ENCODE results near the gene DNAJC7.
"Not testable (repeated sequence)": the region's sequence is repeated elsewhere in the genome, so short reads cannot be mapped to it uniquely, and the experiment has no call there.

Gene DNAJC7

GRCh38 chr17:42040818-42041217 is 23.6 kb upstream of the DNAJC7 start:
- no peak for DNase-seq

DNA sequence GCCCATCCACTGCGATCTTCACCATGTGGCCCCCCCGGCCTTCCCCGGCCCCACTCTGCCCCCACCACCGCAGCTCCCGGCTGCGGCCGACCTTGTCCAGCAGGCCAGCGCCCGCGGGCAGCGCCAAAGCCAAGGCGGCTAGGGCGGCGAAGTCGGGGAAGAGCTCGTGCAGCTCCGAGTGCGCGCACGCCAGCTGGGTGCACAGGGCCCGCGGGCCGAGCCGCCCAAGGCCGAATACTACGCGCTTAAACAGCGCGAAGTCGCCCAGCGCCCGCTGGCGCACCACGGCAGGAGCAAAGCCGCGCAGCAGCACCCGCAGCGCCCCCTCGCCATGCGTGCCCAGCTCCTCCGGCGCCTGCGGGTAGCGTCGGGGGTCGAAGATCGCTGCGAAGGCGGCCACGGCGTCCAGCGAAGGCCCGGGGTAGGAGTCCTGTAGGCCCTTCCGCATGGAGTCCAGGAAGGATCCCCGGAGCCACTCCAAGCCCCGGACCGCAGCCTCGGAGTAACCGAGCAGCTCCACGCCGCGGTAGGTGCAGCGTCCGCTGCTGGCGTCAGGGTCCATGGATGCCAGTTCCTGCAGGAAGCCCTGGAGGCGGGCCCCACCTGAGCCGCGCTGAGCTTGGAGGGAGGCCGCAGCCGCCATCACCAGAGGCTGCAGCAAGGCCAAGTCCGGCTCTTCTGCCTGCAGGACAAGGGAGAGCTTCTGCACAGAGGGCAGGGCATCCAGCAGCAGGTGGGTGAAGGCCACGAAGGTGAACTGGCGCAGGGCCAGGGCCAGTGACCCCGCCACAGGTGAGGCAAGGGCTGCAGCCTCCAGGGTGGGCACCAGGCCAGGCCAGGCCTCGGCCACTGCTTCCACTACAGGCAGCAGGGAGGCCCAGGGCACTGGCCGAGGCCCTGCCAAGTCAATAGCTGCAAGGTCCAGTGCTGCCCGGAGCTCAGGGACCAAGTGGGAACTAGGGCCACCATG is 22.8 kb upstream of the DNAJC7 start:
- DNase-seq = no peak

GRCh38 chr17:42038221-42038973 is 21.2 kb upstream of the DNAJC7 start:
- no peak for DNase-seq

DNA sequence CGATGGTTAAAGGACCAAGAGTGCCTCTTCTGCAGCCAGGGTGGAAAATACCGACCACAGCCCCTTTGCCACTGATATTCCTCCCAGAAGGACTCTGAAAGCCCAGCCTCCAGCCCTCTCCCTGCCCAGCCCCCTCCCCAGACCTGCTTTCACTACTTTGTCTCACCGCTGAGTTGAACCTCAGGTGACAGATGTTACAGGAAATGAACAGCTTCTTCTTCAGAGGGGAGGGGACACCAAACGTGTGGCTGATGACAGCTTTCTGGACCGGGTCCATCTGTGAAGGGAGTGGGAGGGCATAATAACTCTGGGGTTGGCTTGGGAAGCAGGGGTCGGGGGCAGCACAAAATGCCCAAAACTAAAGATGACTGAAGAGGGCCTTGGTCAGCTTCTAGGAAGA is 16.8 kb upstream of the DNAJC7 start:
- no peak for DNase-seq

DNA sequence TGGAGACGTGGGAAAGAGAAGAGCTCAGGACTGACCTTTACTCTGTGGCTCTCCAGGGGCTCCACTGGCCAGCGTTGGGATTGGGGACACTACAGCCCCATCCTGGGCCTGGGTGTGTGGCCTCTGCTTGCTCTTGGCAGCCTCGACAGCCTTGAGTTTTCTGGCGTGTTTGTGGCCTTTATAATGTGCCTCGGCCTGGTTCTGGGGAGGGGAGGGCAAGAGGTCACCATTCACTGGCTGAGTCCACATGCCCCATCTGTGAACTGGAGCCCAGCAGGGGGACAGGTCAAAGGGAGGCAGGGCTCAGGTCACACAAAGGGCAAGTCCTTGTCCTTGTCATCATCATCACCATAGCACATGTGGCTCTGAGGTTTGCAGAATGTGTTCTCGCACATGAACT is 14.3 kb upstream of the DNAJC7 start:
- DNase-seq = no peak

GRCh38 chr17:42028791-42029127 is 11.5 kb upstream of the DNAJC7 start:
- DNase-seq = no peak

DNA sequence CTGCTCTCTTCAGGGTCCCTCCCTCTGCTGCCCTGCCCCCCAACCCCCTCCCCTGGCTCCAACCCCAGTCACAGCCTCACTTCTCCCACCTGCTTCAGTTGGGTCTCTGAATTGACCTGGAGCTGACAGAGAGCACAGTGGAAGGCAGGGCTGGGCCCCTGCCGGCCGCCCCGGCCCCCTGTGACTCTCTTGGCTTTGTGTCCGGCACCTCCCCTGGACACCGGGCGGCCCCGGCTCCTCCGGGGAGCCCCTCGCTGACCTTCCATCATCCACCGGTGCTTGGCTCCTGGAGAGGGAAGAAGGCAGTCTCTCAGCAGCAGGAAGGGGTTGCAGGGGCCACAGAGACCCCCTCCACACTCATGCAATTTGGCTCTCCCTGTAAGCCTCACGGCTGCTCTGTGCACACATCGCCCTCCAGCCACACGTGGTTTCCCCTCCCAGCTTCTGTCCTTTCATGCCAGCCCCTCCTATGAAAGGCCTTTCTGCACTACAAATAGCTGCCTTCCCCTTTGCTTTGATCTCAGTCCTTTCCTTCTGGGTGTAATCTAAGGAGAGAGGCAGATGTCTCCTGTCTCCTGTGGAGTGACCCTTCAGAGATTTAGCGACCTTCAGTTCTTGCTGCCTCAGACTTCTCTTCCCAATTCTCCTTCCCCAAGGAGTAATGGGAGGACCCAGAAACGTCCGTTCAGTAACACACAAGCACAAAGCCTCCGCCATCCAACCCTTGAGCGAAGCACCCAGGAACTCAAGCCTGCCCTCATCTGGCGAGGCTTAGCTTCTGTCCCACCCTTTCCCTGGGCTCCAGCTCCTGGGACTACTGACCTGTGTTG is 10.9 kb upstream of the DNAJC7 start:
- DNase-seq = no peak

GRCh38 chr17:42027590-42027889 is 10.3 kb upstream of the DNAJC7 start:
- DNase-seq = no peak

- no peak for DNase-seq
Measured at GRCh38 chr17:42026857-42027589, 9.8 kb upstream of the DNAJC7 start.

DNA sequence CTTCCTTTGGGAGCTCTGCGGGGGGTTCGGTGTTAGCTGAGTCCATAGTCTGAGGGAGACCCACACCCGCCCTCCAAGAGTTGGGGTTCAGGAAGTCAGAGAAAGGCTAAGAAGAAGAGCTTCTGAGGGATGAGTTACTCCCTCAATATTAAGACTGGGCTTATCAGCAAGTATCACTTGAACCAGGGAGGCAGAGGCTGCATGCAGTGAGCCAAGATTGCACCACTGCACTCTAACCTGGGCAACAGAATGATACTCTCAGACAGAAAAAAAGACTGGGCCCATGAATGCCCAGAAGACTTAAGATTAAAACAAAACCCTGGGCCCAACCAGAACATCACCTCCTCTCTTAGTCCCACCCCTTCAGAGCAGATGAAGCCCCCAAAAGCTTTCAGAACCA is 8.7 kb upstream of the DNAJC7 start:
- DNase-seq = no peak

DNA sequence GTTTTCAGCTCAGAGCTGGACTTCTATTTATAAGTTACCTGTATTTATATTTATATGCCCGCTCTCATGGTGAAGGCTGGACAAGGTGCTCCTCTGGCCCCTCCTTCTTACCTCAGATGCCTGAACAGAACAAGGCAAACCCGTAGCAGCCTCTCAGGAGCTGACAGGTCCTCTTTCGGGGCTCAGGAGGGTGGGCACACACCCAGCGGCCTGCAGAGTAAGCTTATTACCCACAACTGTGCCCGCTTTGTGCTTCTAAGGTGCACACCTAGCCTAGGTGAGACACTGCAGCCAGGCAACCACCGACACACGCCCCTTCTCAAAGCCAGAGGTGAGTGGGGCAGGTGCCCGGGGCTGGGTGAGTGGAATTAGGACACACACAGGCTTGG is 7.9 kb upstream of the DNAJC7 start:
- DNase-seq = no peak

GRCh38 chr17:42023524-42024349 is 6.5 kb upstream of the DNAJC7 start:
- DNase-seq = no peak

DNA sequence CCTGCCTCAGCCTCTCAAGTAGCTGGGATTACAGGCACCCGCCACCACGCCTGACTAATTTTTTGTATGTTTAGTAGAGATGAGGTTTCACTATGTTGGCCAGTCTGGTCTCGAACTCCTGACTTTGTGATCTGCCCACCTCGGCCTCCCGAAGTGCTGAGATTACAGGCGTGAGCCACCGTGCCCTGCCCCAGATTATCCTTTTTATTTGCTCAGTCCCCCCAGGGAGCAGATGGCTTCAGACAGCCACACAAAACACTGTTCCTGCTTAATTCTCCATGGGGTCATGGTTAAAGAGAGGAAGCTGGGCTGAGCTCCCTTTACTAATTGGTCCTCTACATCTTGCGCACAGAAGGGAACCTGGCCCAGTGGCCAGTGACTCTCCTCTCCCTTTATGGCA is 3.6 kb upstream of the DNAJC7 start:
- not testable (repeated sequence) for DNase-seq

GRCh38 chr17:42019509-42020404 is 2.5 kb upstream of the DNAJC7 start, which contains the start of gene NKIRAS2:
TSS of gene NKIRAS2 (plus strand) at chr17:42020090. CDS start at chr17:42021578, 1,488 bp downstream.
- peak; percentile 22 for DNase-seq

DNA sequence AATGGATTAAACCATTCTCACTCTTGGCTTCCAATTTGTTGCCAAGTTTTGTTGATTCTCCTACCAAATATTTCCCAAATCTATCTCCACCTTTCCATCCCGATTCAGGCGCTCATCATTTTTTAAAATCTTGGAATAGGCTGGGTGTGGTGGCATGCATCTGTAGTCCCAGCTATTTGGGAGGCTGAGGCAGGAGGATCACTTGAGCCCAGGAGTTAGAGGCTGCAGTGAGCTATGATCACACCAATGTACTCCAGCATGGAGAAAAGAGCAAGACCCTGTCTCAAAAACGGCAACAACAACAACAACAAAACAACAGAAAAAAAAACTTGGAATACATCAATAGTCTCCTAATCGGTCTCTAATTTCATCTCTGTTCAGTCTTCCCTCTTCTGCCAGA is 1.7 kb upstream of the DNAJC7 start:
- DNase-seq = no peak

DNA sequence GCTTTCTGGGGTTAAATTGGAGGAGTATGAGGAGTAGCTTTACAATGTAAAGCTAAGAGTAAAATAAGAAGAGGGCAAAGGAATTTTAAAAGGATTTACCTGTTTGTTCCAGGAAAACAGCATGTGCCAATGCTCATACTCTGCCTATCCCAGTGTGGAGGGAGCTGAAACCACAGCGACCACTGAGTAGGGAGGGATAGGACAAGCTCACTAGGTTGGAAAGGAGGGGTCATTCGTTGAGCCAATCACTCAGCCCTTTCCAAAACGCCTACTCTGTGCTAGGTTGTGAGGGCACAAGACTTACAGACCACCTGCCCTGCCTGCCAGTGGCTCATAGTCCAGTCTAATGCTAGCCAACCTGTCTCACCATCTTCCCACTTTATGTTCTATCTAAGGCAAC is 1.1 kb upstream of the DNAJC7 start:
- no peak for DNase-seq

DNA sequence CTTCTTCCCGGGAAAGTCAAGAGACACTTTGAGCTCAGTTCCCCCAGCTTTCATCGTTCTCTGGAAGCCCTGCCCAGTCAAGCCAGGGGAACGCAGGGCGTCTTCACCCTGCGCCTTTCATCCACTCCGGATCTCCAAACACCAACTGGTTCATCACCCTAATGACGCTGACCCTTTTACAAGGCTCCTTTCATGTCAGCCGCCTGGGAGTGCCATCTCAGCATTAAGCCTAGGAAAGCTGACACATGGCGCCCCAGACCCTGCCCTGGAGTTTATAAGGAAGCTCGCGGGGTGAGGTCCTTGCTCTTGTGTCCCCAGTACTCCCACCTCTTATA is 594 bp upstream of the DNAJC7 start:
- DNase-seq = no peak

DNA sequence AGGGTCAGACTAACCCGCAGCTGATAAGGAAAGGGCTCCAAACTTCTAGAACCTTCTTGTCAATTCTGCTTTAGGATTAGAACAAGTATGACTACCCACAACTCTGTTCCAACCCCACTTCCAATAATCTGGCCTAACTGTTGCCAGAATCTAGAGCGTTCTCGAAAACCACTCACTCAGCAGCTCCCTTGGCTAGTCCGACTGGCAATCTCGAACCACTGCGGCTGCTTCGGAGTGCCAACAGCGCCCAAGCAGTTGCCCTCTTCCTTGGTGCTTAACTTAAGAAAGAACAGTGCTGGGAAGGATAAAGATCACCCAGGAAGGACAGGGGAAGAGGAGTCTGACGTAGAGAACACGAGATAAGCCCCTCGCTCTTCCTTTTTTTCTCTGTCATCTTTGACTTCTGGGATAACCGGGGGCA is 818 bp downstream of the DNAJC7 start:
- DNase-seq = no peak

DNA sequence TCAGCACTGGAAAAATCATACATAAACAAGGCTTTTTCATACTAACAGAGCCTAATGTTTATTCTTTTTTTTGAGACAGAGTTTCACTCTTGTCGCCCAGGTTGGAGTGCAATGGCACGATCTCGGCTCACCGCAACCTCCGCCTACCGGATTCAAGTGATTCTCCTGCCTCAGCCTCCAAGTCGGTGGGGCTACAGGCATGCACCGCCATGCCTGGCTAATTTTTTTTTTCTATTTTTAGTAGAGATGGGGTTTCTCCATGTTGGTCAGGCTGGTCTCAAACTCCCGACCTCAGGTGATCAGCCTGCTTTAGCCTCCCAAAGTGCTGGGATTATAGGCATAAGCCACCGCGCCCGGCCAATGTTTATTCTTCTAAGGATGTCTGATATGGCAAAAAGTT is 3.5 kb downstream of the DNAJC7 start:
- not testable (repeated sequence) for DNase-seq

GRCh38 chr17:42012363-42012762 is 4.9 kb downstream of the DNAJC7 start:
- DNase-seq = not testable (repeated sequence)
